ENCODE results near the gene ABHD6.

GRCh38 chr3:58299839-58300516, 62.4 kb downstream of the ABHD6 start:
- TF ChIP-seq EZH2 (IDR thresholded peaks at IDR 0.05; ENCODE audit: insufficient read depth, low read length) (no peak), CTCF (IDR thresholded peaks at IDR 0.05; ENCODE audit: insufficient read depth, low read depth, low read length) (peak; percentile 54)
